HEK293 (cell line): ENCODE results near the gene STRN4.
A peak's percentile ranks its signal among the peaks of the same experiment; 100 is the strongest.

ENCODE experiments used
- ATF2 ChIP-seq: fragments of 450-650 bp; formaldehyde crosslinking; IDR thresholded peaks from 2 replicates; pipeline ENCODE4 v1.5.1; 2016; ENCODE audit warnings: missing biosample characterization, missing genetic modification characterization, low read depth
- CTCF ChIP-seq: fragments of 450-650 bp; formaldehyde crosslinking; IDR thresholded peaks from 2 replicates; pipeline ENCODE4 v1.5.1; 2016; ENCODE audit warnings: missing biosample characterization, missing genetic modification characterization
- MYNN ChIP-seq: fragments of 450-650 bp; formaldehyde crosslinking; IDR thresholded peaks from 2 replicates; pipeline ENCODE4 v1.5.1; 2016; ENCODE audit warnings: missing biosample characterization, missing genetic modification characterization, borderline replicate concordance
- REST ChIP-seq: fragments of 450-650 bp; formaldehyde crosslinking; IDR thresholded peaks from 2 replicates; pipeline ENCODE4 v1.5.1; 2016; ENCODE audit warnings: missing biosample characterization, missing genetic modification characterization
- ZBTB21 ChIP-seq: fragments of 450-650 bp; formaldehyde crosslinking; IDR thresholded peaks from 2 replicates; pipeline ENCODE4 v1.5.1; 2017; ENCODE audit warnings: missing biosample characterization, missing genetic modification characterization
- ZNF174 ChIP-seq: fragments of 450-650 bp; formaldehyde crosslinking; IDR thresholded peaks from 2 replicates; pipeline ENCODE4 v1.5.0; 2017; ENCODE audit warnings: missing biosample characterization, mild to moderate bottlenecking, missing genetic modification characterization
- ZNF19 ChIP-seq: fragments of 450-650 bp; formaldehyde crosslinking; IDR thresholded peaks from 2 replicates; pipeline ENCODE4; 2016; ENCODE audit warnings: missing biosample characterization, missing genetic modification characterization, low read depth
- ZNF521 ChIP-seq: fragments of 450-650 bp; formaldehyde crosslinking; IDR thresholded peaks from 2 replicates; pipeline ENCODE4 v1.5.1; 2017; ENCODE audit warnings: missing biosample characterization, mild to moderate bottlenecking, missing genetic modification characterization

- TF ChIP-seq CTCF (tag by site-specific recombination) (peak; percentile 91), MYNN (tag by site-specific recombination) (no peak), REST (tag by site-specific recombination) (no peak), ZNF521 (tag by site-specific recombination) (no peak), ATF2 (tag by site-specific recombination) (no peak), ZNF174 (no peak), ZNF19 (no peak), ZBTB21 (tag by site-specific recombination) (no peak)
Measured at GRCh38 chr19:46704379-46705076, 41.7 kb downstream of the STRN4 start.
